Fibroblast of pulmonary artery (primary cell): ENCODE results near the gene HPS4.

Source experiments
- DNase-seq: peaks from one replicate; pipeline ENCODE4 v3.0.0-alpha.2; 2010; ENCODE audit warnings: low read depth
- H3K4me3 ChIP-seq: replicated peaks from 2 replicates; pipeline ENCODE4 v1.5.1; 2011; ENCODE audit warnings: low read depth, mild to moderate bottlenecking, control low read depth, low read length, moderate library complexity
- CTCF ChIP-seq: IDR thresholded peaks from 2 replicates; pipeline ENCODE4 v1.5.1; 2011; ENCODE audit warnings: mild to moderate bottlenecking, control low read depth, low read length, inconsistent platforms; ENCODE audit errors: missing control alignments

The HPS4 gene

GRCh38 chr22:26471522-26471921, 12.1 kb downstream of the HPS4 start:
- no peak for TF ChIP-seq CTCF
- no peak overlapping the region for H3K4me3 ChIP-seq
- peak; percentile 53 for DNase-seq

- no peak overlapping the region for H3K4me3 ChIP-seq
- no peak for DNase-seq
- no peak for TF ChIP-seq CTCF
Measured at GRCh38 chr22:26470807-26471206, 12.8 kb downstream of the HPS4 start.

- DNase-seq: no peak
- no peak for TF ChIP-seq CTCF
- H3K4me3 ChIP-seq: no peak overlapping the region
Measured at GRCh38 chr22:26466196-26466595, 17.4 kb downstream of the HPS4 start.

GRCh38 chr22:26464312-26464711, 19.3 kb downstream of the HPS4 start:
- no peak for TF ChIP-seq CTCF
- no peak overlapping the region for H3K4me3 ChIP-seq
- DNase-seq: peak; percentile 29

GRCh38 chr22:26463688-26464087, 19.9 kb downstream of the HPS4 start:
- H3K4me3 ChIP-seq: no peak overlapping the region
- no peak for TF ChIP-seq CTCF

GRCh38 chr22:26463101-26463661, 20.4 kb downstream of the HPS4 start:
- no peak overlapping the region for H3K4me3 ChIP-seq
- TF ChIP-seq CTCF: no peak
- DNase-seq: peak; percentile 49

More at GRCh38 chr22:26463688-26464087, 19.9 kb downstream of the HPS4 start:
- no peak for DNase-seq

GRCh38 chr22:26462641-26463040, 20.9 kb downstream of the HPS4 start:
- no peak overlapping the region for H3K4me3 ChIP-seq
- TF ChIP-seq CTCF: no peak
- no peak for DNase-seq
